ENCODE data around the gene TMEM229A.
"Not testable (repeated sequence)": the region's sequence is repeated elsewhere in the genome, so short reads cannot be mapped to it uniquely, and the experiment has no call there.

Gene TMEM229A

DNA sequence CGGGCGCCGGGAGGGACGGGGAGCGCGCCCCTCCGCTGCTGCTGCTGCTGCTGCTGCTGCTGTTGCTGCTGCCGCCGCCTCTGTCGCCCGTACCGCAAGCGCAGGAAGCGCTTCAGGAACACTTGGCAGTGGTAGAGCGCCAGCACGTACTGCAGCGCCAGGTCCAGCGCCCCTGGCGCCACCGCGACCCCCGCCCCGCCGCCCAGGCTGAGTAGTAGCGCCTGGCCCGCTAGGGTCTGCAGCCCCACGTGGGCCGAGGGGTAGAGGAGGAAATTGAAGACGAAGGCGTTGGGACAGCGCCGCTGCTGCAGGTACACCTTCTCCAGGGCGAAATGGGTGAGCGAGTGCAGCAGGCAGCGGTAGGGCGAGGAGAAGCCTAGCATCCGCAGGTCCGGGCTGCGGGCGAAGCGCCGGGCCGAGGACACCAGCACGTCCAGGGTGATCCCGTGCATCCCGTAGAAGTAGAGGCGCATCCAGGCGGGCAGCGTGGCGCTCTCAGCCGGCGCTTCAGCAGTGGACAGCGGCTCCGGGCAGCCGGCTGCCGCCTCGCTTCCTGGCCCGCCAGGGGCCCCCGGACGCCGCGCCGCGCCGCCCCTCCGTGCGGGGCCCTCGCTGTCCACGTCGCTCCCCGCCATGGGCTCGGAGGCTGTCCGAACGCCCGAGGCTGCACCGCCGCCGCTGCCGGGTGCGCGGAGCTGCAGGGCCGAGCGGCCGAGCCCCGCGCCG, at the start of gene TMEM229A:
TMEM229A (minus strand) TSS at position 699 of the 726 bp plus-strand sequence; CDS start at position 635, 64 bp downstream.
- no peak for DNase-seq

DNA sequence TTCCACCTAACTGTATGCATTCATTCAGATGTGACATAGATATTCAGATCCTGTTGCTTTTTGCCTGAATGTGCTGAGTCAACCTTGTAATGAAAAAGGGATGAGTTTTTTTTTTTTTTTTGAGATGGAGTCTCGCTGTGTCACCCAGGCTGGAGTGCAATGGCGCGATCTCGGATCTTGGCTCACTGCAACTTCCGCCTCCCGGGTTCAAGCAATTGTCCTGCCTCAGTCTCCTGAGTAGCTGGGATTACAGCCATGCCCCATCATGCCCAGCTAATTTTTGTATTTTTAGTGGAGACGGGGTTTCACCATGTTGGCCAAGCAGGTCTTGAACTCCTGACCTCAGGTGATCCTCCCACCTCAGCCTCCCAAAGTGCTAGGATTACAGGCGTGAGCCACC, 49.4 kb upstream of the TMEM229A start:
- DNase-seq, result not testable (repeated sequence)

DNA sequence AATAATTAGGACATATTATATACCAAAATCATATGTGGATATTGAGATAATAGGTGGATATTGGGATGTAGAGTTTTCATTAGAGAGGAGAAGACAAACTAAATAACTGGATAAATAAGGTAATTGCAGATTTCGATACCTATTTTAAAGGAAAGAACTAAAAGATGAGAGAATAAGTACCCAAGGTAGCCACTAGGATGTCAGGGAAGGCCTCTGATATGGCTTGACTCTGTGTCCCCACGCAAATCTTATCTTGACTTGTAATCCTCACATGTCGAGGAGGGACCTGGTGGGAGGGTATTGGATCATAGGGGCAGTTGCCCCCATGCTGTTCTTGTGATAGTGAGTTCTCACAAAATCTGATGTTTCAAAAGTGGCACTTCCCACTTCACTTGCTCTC, 44.7 kb upstream of the TMEM229A start:
- DNase-seq, result no peak

DNA sequence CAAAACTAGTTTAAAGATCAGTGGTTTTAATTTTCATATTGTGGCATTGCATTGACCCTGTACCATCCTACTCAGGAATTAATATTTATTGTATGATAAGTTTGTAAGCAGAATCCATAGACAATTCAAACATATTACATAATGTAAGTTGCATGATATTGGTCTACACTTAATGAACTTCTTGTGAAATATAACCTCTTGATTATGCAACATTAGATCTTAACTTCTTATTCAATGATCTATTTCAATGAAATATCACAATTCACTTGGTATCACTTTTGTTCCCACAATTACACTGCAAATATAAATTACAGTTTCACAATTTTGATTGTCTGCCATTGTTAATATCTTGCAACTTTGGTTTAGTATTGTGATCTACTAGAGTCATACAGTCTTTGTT, 44.0 kb upstream of the TMEM229A start:
- no peak for DNase-seq

DNA sequence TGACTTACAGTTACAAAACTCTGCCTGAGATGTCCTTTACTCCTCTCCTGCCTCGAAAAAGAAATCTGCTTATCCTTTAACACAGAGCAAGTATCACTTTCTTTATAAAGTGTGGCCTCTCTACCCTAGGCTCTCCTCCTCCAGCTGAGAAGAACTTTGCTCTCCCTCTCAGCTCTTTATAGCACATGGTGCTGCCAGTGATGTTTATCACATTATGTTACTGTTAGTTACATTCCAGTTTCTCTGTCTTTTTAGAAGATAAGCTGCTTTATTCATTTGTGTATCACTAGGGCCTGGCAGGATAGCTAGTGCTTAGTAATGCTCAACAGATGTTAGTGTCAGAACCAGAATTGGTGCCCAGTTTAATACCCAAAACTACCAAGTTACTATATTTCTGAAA, 41.1 kb upstream of the TMEM229A start:
- DNase-seq, result no peak

DNA sequence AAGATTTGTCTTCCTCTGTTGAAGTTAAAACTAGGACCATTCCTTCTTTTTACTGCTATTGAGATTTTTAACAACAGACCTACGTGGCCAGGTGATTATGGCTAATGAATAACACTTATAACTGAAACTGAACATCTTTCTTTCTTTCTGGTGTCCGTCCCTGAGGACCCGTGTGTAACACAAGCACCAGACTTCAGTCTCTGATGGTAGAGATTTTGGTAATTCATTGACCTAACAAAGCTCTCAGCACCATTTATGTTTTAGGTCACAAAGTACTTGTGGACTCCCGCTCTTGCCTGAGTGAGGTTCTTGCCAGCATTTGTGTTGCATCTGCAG, 40.4 kb upstream of the TMEM229A start:
- DNase-seq, result no peak

DNA sequence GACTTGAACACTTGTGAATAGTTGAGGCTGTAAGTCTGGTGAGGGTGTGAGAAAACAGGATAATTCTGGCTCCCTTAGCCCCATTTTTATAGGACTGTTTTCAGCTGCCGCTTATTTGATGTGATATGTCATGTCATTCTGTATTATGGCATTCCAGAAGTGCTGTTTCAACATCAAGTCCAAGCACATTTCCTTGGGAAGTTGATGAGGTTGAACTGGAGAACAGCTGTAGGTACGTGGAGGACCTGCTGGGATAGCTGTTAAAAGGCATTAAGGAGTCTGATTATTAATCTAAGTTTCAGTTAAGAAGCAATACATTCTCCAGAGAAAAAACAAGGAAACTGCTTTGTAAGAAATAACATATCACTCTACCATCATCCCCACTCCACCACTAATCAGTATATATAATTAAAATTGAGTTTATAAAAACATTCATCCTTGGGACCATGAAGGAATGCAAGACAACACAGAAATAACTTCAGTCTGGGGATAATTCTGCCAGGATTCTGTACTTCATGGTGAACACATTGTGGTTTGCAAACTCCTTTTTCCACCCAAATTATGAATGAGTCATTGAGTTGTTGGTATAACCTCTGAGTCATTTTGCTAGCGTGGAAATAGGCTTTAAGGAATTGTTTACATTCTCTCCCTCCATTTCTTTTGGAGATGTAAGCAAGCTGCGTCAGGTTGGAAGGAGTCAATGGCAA, 39.9 kb upstream of the TMEM229A start:
- DNase-seq, result peak; percentile 92

DNA sequence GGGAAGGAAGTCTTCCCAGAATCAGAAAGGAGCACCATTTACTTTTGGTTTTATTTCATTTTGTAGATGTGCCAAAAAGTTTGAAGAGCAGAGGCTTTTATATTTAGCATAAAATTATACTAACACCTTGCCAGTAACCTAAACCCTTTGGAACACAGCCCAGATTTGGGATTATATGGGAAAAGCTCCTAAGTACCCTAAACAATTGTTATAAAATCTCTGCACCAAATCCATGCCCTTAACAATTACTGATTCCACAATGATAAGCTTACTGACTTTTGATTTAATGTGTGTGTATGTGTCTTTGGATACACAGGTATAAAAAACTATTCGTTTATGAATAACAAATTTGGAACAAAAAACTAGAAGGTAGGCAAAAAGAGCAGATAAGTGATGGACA, 39.0 kb upstream of the TMEM229A start:
- no peak for DNase-seq

DNA sequence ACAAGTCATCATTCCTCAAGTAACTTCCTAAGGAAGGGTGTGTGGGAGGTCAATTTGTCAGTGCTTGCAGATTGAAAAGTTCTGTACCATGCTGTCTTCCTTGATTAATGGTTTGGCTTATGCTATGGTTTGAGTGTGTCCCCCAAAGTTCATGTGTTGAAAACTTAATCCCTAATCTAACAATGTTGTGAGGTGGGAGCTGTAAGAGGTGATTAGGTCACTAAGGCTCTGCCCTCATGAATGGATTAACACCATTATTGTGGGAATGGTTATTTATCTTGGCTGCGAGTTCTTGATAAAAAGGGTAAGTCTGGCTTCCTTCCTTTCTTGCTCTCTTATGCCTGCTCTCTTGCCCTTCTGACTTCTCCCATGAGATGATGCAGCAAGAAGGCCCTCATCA, 29.3 kb upstream of the TMEM229A start:
- no peak for DNase-seq

DNA sequence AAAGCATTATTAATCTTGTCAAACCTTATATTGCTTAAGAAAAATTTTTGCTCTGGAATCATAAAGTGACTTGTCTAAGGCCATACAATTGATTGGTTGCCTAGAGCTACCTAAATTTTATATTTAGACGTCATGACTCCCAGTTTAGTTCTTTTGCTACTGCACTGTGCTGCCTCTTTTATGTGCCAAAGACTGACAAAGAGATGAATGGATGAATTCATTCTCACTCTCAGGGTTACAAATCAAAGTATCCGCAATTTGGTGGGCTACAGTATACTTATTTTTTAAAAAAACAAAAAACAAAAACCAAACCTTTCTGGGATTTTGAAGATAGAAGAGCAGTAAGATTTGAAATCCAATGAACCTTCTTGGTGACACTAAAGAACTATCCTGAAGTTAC, 27.7 kb upstream of the TMEM229A start:
- no peak for DNase-seq

DNA sequence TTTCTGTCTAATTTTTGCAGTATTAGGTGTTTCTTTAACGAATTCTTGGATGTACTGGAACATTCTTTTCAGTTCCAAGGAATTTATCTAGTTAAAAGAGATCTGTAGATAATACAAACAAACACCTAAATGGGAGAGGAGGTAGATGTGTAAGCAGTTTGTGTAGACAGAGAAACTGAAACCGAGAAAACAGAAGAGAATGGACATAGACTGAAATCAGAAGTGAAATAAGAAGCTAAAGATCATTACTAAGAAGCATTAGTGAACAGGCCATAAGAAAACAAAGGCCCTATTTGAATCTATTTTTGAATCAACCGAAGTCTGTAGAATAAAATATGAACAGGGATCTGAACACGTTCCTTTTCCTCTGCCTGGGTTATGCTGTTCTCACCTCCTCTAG, 26.5 kb upstream of the TMEM229A start:
- no peak for DNase-seq

DNA sequence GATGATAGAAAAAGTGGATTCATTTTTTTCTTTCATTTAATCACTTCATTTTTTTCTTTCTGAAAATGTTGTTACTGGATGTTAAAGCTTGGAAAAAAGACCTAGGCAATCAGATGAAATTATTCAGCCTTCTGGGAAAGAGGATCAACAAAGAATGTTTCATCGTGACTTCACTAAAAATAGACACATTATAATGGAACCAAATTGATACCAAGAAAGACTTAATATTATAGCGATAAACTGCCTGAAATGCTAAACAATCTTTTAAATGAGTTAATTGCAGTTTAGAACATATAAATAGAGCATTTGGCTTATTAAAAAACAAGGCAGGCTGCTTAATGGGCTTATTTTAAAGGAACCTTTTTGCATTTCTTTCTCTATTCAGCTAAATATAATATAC, 25.6 kb upstream of the TMEM229A start:
- DNase-seq, result no peak

DNA sequence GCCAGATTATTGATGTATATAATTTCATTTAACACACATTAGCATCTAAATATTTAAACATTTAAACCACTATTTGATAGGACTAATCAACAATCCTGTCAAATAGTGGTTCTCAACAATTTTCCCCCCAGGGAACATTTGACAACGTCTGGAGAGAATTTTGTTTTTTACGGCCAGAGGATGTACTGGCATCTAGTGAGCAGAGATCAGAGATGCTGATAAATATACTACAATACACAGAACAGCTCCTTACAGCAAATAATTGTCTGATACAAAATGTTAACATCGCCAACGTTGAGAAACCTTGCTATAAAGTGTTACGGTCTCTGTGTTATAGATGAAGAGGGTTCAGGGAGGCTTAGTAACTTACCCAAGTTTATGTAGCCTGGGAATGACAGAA, 25.0 kb upstream of the TMEM229A start:
- DNase-seq, result no peak

DNA sequence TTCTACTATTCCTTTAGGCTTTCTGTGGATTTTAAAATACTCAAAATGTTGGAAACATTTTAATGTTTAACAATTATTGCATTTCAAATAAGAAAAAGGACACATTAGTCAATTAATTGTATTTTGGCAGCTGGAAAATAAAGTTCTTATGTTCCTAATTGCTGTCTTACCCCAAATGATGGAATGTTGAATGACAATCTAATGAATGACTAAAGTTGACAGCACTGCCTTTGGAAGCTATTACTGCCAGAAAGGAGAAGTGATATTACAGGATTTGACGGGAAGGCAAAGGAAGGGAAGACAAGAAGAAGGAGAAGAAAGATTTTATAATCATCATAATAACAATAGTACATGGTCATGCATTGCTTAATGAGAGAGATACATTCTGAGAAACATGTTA, 23.4 kb upstream of the TMEM229A start:
- DNase-seq, result no peak

DNA sequence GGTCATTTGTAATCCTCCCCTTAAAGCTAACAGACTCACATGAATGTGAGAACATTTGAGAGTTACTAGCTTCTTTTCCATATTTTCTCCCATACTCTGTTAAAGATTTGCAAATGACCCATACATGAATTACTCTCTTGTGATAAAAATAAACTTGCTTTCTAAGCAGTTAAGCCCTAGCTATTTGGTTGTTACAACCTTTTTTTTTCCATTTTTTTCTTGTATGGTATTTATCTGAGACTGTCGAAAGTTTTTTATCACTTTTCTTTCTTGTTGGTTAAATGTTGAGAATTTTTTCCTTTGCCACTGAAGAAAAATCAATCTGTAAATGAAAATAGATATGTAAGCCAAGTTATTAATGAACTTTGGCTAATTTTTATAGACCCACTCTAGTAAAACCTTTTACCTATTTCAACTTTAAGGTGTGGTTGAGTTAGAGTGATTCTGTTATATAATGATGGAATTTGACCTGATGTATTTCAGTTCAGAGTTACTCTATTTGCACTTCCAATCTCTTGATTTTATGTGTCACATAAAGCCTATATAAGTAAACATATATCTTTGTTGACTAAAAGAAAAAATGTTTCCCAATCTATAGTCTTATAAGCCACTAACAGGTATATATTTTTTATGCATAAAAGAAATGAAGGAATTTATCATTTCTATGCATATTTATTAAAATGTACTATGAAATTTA, 19.0 kb upstream of the TMEM229A start:
- no peak for DNase-seq

DNA sequence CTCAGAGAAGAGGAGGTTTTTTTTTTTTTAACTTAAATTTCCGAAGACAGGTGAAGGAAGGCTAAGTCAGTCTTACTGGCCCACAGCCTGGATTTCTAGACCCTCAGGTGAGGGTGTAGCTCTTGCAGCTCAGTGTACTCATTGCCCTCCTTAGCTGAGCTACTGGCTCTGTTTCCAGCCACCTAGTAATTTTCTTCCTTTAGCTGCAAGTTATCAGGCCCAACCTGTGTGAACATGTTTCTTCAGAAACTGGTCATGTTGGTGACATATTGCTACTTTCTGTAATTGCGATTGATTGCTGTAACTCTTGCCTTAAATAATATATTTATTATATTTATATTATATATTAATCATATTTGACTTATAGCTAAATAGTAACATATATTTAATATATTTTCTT, 10.0 kb upstream of the TMEM229A start:
- no peak for DNase-seq

DNA sequence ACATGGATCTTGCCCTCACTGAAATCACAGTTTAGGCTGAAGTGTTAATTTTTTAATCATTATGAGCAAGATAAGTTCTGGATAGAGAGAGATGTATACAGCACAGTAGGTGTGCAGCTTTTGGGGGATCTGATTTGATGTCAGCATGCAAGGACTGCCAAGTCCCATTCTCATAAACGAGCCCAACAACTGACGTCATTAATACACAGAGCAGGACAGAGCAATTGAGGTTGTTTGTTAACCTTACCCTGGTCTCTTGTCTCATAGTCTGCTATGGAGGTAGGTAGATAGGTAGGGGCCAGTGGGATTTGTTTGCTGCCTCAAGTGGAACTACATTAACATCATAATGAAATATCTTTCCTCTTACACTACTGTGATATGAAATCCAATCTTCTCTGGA, 8.6 kb upstream of the TMEM229A start:
- no peak for DNase-seq

DNA sequence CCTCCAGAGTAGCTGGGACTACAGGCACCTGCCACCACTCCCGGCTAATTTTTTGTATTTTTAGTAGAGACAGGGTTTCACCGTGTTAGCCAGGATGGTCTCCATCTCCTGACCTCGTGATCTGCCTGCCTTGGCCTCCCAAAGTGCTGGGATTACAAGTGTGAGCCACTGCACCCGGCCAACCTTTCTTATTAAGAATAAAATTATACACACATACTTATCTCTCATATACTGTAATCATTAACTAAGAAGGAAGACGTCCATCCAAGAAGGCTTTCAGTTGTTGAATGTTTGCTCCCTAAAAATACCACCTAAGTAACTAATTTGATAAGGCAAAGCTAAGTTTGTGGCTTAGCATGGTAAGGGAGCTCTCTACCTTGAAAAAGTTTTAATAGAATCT, 5.0 kb upstream of the TMEM229A start:
- not testable (repeated sequence) for DNase-seq

DNA sequence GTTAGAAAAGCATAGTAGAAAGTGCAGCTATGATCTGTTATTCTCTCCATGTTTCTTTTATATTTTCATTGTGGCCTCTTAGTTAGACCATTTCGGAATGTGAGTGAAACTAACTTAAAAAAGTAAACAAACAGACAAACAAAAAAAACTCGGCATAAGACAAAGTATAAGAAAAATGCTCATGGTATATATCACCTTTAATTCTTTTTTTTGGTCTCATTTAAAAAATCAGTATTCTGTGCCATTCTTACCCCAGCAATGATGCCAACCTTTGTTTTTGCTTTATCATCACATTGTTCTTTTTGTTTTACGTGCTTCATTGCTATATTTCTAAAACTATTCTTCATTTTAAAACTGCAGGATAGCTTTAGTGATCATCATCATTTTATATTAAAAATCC, 2.8 kb upstream of the TMEM229A start:
- no peak for DNase-seq

DNA sequence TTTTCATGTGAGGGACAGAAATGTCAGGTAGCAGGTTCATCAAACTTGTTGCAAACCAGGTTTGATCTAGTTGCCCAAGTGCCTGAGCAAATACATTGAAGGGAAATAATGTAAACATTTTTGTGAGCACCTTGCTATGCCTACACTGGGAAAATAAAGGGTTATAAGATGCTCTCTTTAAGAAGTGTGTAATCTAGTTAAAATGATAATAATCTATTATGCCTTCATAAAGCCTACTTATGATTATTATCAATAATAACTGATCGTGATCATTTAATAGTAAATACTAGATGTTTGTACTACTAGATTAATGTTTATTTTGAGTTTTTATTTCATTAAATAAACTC, 1.9 kb upstream of the TMEM229A start:
- DNase-seq, result no peak

DNA sequence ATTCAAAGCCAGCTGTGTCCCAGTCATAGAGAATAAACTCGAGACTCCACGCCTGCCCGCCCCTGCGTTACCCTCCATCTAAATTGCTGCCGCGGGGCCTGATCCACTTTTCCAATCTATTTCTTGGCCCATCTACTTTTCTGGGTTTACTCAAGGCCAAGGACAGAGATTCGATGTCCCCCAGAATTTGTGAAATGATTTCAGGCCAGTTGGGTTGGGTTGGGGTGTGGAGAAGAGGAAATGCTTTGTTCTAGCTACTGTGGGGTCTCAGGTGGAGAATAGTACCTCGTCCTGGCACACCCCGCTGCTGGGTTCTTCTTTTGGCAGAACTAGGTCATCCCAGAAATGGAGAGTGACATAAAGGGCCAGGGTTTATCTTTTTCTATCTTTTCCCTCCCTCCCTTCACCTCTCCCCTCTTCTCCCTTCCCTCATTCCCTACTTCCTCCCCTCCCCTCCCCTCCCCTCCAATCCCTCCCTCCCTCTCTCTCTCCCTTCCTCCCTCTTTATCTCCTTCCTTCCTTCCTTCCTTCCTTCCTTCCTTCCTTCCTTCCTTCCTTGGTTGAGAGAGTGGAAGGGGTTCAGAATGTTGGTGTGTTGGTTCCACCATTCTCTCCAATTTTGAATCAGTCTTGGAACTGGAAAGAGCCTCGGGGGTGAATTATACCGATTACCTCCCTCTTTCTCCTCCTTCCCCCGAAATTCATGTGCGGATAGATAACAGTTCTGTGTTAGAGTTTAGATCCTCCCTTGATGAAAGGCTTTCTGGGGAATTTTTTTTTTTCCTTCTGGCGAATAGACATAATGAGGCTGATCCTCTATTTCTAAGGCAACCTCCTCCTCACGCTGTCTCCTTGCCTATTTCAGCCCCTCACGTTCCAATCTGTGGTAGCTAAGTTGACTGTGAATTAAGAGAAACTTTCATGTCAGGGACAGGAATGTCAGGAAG, 1.2 kb upstream of the TMEM229A start:
- no peak for DNase-seq

DNA sequence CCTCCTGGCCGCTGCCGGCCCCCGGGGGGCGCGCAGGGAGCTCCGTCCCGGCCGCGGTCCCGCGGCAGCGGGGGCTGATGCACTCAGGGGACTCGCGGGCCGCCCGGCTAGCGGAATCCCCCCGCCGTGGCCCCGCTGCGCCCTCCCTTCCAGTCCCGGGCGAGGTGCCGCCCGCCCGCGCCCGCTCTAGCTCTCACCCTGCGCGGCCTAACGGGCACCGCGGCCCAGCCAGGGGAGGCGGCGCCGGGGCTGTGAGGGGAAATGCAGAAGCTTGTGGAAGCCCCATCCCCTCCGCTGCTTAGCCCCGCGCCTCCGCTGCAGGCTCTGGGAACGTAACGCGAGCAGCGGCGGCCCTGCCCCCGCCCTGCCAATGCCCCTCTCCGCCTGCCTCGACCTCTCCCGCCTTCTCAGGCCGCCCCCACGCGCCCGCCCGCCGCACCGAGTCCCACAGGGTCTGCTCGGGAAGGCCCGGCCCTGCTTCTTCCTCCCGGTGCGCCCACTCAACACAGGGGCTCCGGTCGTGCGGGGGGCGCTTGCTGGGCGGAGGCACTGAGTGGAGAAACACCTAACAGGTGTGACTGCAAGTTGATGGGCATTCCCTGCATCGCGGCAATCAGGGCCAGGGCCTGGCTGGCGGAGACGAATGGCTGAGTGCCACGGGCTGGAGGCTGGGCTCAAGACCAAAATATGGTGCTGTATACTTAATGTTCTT, 384 bp upstream of the TMEM229A start:
- DNase-seq, result no peak

DNA sequence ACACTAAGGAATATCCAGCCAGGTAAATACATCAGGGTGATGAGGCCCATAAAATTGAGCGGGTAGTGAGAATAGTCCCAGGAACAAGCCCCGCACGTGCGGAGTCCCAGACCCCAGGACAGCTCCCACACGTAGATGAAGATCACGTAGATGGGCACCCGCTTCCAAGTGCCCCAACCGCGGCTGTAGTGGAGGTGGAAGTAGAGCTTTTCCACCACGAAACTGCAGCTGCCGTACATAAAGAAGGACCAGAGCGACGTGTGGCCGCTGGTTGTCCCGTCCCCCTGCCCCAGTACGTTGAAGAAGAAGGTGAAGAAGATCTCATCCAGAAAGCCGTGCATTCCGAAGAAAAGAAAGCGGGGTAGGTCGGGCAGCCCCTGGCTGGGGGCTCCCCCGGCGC, 948 bp downstream of the TMEM229A start:
- no peak for DNase-seq

All from HCEC 1CT (cell line).